Measurements from ENCODE around the gene NME9.

Gene NME9

GRCh38 chr3:138300647-138301046 is 29.0 kb downstream of the NME9 start:
- no peak overlapping the region for H3K27ac ChIP-seq
- no peak overlapping the region for H3K4me3 ChIP-seq

DNA sequence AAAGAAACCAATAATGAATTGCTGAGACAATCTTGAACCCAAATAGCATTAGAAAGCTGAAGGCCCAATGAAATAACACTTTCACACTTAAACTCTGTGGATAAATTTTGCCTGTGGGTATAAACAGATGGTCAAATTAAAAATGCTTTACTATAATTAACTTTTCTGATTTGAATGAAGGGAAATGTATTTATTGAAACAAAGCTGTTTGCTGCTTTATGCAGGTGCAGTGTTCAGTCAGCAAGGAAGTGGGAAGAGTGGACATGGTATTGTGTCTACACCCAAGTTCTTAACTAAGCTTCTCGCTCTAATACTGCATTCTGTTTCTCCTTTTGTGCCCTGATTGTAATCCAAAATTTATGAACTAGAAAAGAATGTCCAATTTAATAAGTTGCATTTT is 31.8 kb downstream of the NME9 start:
- Histone ChIP-seq H3K27me3 (no peaks in the 10 kb centered on the region), H3K9me3 (no peaks in the 10 kb centered on the region), H3K36me3 (peaks cover 27 to 59% (median 28%) of the 10 kb centered on the region in 3 donors), H3K4me3 (no peak overlapping the region), H3K27ac (no peak overlapping the region), H3K4me1 (no peaks in the 10 kb centered on the region)
- TF ChIP-seq, protein P1, sequence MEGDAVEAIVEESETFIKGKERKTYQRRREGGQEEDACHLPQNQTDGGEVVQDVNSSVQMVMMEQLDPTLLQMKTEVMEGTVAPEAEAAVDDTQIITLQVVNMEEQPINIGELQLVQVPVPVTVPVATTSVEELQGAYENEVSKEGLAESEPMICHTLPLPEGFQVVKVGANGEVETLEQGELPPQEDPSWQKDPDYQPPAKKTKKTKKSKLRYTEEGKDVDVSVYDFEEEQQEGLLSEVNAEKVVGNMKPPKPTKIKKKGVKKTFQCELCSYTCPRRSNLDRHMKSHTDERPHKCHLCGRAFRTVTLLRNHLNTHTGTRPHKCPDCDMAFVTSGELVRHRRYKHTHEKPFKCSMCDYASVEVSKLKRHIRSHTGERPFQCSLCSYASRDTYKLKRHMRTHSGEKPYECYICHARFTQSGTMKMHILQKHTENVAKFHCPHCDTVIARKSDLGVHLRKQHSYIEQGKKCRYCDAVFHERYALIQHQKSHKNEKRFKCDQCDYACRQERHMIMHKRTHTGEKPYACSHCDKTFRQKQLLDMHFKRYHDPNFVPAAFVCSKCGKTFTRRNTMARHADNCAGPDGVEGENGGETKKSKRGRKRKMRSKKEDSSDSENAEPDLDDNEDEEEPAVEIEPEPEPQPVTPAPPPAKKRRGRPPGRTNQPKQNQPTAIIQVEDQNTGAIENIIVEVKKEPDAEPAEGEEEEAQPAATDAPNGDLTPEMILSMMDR (IDR thresholded peaks at IDR 0.05): no peak
- intact Hi-C loops (cut with DNase I; ENCODE audit: low total_unique reads): no loop called here
- DNase-seq: no peak

More at GRCh38 chr3:138300647-138301046, 29.0 kb downstream of the NME9 start:
- DNase-seq: no peak
- TF ChIP-seq, protein P1 (IDR thresholded peaks at IDR 0.05): no peak
- Histone ChIP-seq H3K9me3 (no peaks in the 10 kb centered on the region), H3K27me3 (no peaks in the 10 kb centered on the region), H3K36me3 (peaks cover 10 to 33% (median 19%) of the 10 kb centered on the region in 3 donors), H3K4me1 (no peaks in the 10 kb centered on the region)
- intact Hi-C loops (cut with DNase I; ENCODE audit: low total_unique reads): no loop called here

- H3K27ac ChIP-seq: no peak overlapping the region
- no peaks in the 10 kb centered on the region for H3K27me3 ChIP-seq
- H3K9me3 ChIP-seq: no peaks in the 10 kb centered on the region
- intact Hi-C loops (cut with DNase I; ENCODE audit: low total_unique reads): no loop called here
- no peak overlapping the region for H3K4me3 ChIP-seq
- peaks cover 31 to 66% (median 33%) of the 10 kb centered on the region in 3 donors for H3K36me3 ChIP-seq
- TF ChIP-seq, protein P1 (IDR thresholded peaks at IDR 0.05): no peak
- no peak for DNase-seq
- H3K4me1 ChIP-seq: no peaks in the 10 kb centered on the region
Measured at GRCh38 chr3:138297059-138297607, 32.5 kb downstream of the NME9 start.

DNA sequence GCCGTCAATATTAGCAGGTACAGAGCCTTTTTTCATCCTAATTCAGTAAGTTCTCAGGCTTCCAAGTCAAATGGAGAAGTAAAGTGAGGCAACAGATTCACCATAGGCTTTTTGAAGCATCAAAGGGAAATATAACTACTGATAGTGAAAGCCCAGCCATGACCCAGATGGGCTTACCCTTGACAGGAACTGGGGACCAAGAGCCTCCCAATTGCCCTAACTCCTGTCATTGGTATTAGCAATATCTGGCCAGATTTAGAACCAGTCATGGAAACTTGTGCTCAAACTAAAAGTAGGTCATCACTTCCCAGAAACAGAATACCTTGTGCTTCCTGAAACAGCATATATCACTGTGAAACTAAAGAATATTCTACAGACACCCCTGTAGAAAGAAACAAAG is 33.0 kb downstream of the NME9 start:
- TF ChIP-seq, protein P1 (IDR thresholded peaks at IDR 0.05): no peak
- Histone ChIP-seq H3K27me3 (no peaks in the 10 kb centered on the region), H3K27ac (no peak overlapping the region), H3K4me1 (no peaks in the 10 kb centered on the region), H3K36me3 (peaks cover 35 to 71% (median 37%) of the 10 kb centered on the region in 3 donors), H3K9me3 (no peaks in the 10 kb centered on the region), H3K4me3 (no peak overlapping the region)
- intact Hi-C loops (cut with DNase I; ENCODE audit: low total_unique reads): no loop called here
- no peak for DNase-seq

DNA sequence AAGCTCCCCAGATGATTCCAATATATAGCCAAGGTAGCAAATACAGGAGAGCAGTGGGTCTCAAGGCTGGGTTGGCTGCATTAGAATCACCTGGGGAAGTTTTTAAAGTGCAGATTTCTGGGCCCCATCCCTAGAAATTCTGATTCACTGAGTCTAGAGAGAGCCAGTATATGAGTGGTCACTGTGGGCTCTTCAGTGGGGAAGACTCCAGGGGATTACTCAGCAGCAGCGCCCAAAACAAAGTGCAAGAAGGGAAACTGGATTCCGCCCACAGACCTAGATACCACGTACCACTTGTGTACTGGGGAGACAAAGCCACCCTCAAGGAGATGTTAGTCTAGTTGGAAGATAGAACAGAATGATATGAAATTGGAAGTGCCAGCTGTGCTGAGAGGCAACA is 40.0 kb downstream of the NME9 start:
- TF ChIP-seq, protein P1 (IDR thresholded peaks at IDR 0.05): no peak
- intact Hi-C loops (cut with DNase I; ENCODE audit: low total_unique reads): no loop called here
- no peak for DNase-seq
- Histone ChIP-seq H3K4me1 (no peaks in the 10 kb centered on the region), H3K27me3 (no peaks in the 10 kb centered on the region), H3K36me3 (peaks cover 76 to 97% (median 90%) of the 10 kb centered on the region in 3 donors), H3K9me3 (no peaks in the 10 kb centered on the region), H3K4me3 (no peak overlapping the region), H3K27ac (no peak overlapping the region)

DNA sequence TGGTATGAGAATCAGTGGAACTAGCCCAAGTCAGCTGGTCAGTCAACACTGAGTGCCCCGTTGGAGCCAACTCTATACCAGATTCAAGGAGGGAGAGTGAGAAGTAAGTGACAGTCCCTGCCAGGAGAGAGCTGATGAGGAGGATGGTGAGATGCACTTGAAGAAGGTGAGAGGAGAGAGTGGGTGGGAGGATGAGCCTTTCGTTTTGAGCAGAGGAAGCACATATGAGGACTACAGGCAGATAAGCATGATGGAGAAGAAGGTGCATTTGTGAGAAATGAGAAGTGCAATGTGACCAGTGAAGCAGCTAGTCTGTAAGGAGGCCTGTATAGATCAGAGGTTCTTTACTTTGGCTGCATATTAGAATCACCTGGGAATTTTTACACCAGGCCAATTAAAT is 40.4 kb downstream of the NME9 start:
- no peaks in the 10 kb centered on the region for H3K27me3 ChIP-seq
- intact Hi-C loops (cut with DNase I; ENCODE audit: low total_unique reads): no loop called here
- DNase-seq: no peak
- no peak overlapping the region for H3K27ac ChIP-seq
- peaks cover 80 to 97% (median 94%) of the 10 kb centered on the region in 3 donors for H3K36me3 ChIP-seq
- H3K4me3 ChIP-seq: no peak overlapping the region
- H3K4me1 ChIP-seq: no peaks in the 10 kb centered on the region
- H3K9me3 ChIP-seq: no peaks in the 10 kb centered on the region
- TF ChIP-seq, protein P1 (IDR thresholded peaks at IDR 0.05): no peak

Data from tibial artery (tissue), 4 donors.